HAP-1 (cell line): ENCODE results near the gene EMX1.

Source experiments
- DNase-seq, 2 experiments: peaks; one replicate each; pipeline ENCODE4 v3.0.0-alpha.2; 2016 to 2020; ENCODE audit warnings: low spot score in 2 of 2
- H3K27me3 ChIP-seq: fragments of 250-450 bp; sonication (Bioruptor Pico); 2 replicates; pipeline ENCODE4 v1.5.1; 2020; ENCODE audit warnings: low read depth, mild to moderate bottlenecking, moderate library complexity
- H3K36me3 ChIP-seq: fragments of 250-450 bp; sonication (Bioruptor Pico); replicated peaks from 2 replicates; pipeline ENCODE4 v1.5.1; 2020; ENCODE audit warnings: mild to moderate bottlenecking
- H3K4me1 ChIP-seq: fragments of 250-450 bp; sonication (Bioruptor Pico); 2 replicates; pipeline ENCODE4 v1.5.1; 2020; ENCODE audit warnings: mild to moderate bottlenecking
- H3K4me3 ChIP-seq: fragments of 250-450 bp; sonication (Bioruptor Pico); 2 replicates; pipeline ENCODE4 v1.5.1; 2020; ENCODE audit warnings: mild to moderate bottlenecking, moderate library complexity
- H3K9me3 ChIP-seq: fragments of 250-450 bp; sonication (Bioruptor Pico); 2 replicates; pipeline ENCODE4 v1.5.1; 2020; ENCODE audit warnings: mild to moderate bottlenecking, moderate library complexity
- in situ Hi-C: fragments of 300-500 bp; cut with MboI; formaldehyde crosslinking; loops from 3 replicates; pipeline ENCODE4 v1.14.3; 2020; ENCODE audit warnings: low sequenced_read_pairs, inconsistent platforms, mixed read lengths

The EMX1 gene

GRCh38 chr2:72956936-72957335 lies 39.6 kb downstream of the EMX1 start:
- Histone ChIP-seq H3K27me3 (no peaks in the 10 kb centered on the region), H3K4me1 (no peaks in the 10 kb centered on the region)
- no peak for DNase-seq

DNA sequence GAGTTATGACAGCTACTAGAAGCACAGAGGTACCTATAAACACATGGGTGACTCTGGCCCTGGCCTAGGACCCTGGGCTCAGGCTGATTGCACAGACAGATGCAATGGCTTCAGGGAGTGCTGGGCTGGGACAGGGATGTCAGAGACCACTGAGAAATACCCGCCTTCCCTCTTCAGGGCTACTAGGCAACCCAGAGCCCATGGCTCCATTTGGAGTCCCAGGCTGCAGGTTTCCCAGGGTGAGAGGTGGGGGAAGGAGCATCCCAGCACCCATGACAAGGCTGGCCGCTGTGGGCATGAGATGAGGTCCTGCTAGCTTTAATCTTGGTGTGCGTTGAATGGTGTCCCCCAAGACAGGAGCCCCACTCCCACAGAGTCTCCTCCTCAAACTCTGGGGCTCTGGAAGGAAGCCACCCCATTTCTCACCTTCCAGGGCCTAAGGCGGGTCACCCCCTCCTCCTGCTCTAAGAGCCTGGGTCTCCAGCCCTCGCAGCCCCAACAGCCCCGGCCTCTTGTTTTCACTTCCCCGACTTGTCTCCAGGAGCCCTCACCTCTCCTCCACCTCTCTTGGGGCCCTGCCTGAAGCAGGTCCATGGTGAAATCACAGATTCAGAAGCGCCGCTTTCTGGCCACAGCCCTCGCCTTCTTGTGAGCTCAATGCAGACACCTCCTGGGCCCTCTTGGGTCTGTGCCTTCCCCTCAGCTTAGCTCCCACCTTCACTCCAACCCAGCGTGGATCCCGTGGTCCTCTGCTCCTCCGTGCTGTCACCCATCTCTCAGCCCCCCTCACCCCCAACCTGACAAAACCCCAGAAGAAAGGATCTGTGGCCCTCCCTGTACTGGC lies 41.4 kb downstream of the EMX1 start:
- in situ Hi-C loops: no loop called here
- no peaks in the 10 kb centered on the region for H3K36me3 ChIP-seq
- H3K4me1 ChIP-seq: no peaks in the 10 kb centered on the region
- no peak for DNase-seq
- no peak overlapping the region for H3K4me3 ChIP-seq
- H3K27me3 ChIP-seq: no peaks in the 10 kb centered on the region
- no peaks in the 10 kb centered on the region for H3K9me3 ChIP-seq

More at GRCh38 chr2:72956936-72957335, 39.6 kb downstream of the EMX1 start:
- in situ Hi-C loops: no loop called here
- H3K9me3 ChIP-seq: no peaks in the 10 kb centered on the region
- no peak overlapping the region for H3K4me3 ChIP-seq
- no peaks in the 10 kb centered on the region for H3K36me3 ChIP-seq

DNA sequence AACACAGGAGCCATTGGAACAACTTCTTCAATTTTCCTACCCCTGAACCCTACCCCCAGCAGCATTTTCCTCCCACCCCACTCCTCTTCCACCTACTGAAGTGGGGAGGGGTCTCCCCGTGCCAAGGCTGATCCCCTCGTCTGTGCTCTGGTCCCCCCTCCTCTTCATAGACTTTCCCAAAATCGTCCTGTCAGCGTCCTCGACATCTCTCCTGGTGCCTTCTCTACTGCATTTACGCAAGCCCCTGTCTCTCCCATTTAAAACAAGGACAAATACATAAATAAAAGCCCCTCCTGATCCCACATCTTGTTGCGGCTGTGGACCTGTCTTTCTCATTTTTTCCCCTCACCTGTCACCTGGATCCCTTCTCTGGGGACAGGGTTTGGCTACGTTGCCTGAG lies 42.2 kb downstream of the EMX1 start:
- Histone ChIP-seq H3K27me3 (no peaks in the 10 kb centered on the region), H3K4me3 (no peak overlapping the region), H3K9me3 (no peaks in the 10 kb centered on the region), H3K36me3 (no peaks in the 10 kb centered on the region), H3K4me1 (no peaks in the 10 kb centered on the region)
- in situ Hi-C loops: no loop called here
- no peak for DNase-seq

DNA sequence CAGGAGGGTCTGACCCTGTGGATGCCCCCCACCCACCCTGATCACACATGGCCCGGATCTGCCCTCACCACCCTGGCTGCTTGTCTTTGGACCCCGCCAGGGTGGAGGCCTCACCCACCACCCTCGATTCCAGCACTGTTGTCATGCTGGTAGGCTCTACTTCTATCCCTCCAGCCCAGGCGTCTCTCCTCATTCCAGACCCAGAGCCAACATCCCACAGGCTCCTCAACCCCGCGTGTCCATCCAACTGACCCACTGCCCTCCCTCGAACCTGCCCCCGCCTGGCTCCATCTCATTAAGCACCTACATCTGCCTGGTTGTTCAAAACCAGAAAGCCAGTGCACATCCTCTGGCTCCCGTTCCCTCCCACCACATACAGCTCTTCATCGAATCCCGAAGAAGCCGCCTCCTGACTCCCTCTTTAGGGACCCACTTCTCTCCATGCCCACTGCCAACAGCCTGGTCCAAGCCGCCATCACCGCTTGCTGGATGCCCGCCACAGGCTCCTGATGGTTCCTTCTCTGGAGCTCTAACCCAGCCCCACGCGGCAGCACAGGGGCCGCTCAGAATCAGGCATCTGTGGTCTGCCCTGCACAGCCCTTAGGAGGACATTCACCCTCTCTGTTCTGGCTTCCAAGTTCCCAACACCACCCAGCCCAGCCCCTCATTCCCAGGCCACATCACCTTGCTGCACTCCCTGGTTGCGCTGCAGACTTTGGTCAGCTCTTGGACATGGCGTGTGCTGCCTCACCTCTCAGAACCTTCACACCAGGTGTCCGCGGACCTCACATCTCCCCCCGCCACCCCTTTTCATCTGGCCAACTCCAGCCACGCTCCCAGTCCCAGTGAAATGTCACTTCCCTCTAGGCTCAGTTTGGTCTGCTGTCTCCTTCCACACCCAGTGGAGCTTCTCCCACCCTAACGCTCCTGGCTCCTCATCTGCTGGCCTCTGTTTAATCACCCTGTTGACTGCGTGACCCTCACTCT lies 43.0 kb downstream of the EMX1 start:
- in situ Hi-C loops: no loop called here
- no peaks in the 10 kb centered on the region for H3K9me3 ChIP-seq
- DNase-seq: no peak
- no peaks in the 10 kb centered on the region for H3K4me1 ChIP-seq
- H3K27me3 ChIP-seq: no peaks in the 10 kb centered on the region
- H3K4me3 ChIP-seq: no peak overlapping the region
- no peaks in the 10 kb centered on the region for H3K36me3 ChIP-seq

GRCh38 chr2:72961036-72961720 lies 43.9 kb downstream of the EMX1 start:
- H3K4me3 ChIP-seq: no peak overlapping the region
- no peaks in the 10 kb centered on the region for H3K27me3 ChIP-seq
- H3K9me3 ChIP-seq: no peaks in the 10 kb centered on the region
- DNase-seq: no peak
- H3K36me3 ChIP-seq: no peaks in the 10 kb centered on the region
- in situ Hi-C loops: no loop called here
- H3K4me1 ChIP-seq: no peaks in the 10 kb centered on the region

GRCh38 chr2:72961853-72962468 lies 44.6 kb downstream of the EMX1 start:
- Histone ChIP-seq H3K4me3 (no peak overlapping the region), H3K4me1 (no peaks in the 10 kb centered on the region), H3K36me3 (no peaks in the 10 kb centered on the region), H3K27me3 (no peaks in the 10 kb centered on the region), H3K9me3 (no peaks in the 10 kb centered on the region)
- in situ Hi-C loops: no loop called here
- no peak for DNase-seq

- Histone ChIP-seq H3K4me1 (no peaks in the 10 kb centered on the region), H3K27me3 (no peaks in the 10 kb centered on the region), H3K9me3 (no peaks in the 10 kb centered on the region), H3K4me3 (no peak overlapping the region), H3K36me3 (no peaks in the 10 kb centered on the region)
- DNase-seq: no peak
- in situ Hi-C loops: no loop called here
These were observed 45.6 kb downstream of the EMX1 start for GRCh38 chr2:72962911-72963310.

DNA sequence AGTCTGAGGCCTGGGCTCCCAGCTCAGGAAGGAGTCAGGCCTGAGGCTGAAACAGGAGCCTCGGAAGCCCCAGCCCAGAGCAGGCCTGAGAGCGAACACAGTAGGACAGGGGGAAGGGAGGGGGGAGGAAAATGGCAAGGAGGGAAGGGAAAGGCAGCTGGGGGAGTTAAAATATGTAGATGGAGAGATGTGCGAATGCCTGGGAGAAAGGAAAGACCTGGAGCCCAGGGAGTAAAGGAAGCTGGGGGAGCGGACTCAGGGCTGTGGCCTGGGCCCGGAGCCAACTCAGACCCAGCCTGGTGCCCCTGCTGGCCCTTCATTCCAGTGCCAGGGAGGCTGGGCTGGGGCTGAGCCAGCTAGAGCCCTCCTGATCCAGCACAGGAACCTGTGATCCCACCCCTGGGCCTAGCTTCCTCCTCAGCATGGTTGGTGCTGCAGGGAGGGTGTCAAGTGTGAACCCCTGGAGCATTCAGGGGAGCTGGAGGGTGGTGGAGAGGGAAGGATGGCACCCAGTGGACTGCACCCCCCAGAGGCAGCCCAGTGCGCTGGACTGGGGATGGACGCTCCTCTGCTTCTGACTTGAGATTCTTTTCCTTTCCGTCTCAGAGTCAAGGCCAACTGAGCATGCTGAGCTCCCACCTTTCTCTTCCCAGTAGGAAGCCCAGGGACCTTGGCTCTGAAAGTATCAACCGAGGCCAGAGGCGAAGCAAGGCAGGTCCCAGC lies 46.3 kb downstream of the EMX1 start:
- Histone ChIP-seq H3K9me3 (no peaks in the 10 kb centered on the region), H3K4me3 (no peak overlapping the region), H3K27me3 (no peaks in the 10 kb centered on the region), H3K4me1 (no peaks in the 10 kb centered on the region), H3K36me3 (no peaks in the 10 kb centered on the region)
- DNase-seq: no peak
- in situ Hi-C loops: no loop called here

DNA sequence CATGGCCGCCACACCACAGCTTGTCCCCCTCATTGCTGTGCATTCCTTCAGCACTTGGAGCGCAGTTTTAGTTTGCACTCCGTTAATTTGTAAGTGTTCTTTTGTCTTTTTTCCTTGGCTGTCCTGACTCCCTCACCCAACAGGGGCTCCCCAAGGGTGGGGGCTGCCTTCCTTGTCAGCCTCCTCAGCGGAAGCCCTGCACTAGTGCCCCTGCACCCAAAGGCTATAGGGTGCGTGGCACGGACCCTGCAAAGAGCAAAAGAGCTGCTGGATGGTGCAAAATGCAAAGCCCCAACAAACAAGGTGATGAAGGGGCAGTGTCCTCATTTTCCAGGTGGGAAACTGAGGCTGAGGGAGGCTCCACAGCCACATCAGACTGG lies 46.8 kb downstream of the EMX1 start:
- Histone ChIP-seq H3K4me3 (no peak overlapping the region), H3K36me3 (no peaks in the 10 kb centered on the region), H3K4me1 (no peaks in the 10 kb centered on the region), H3K27me3 (no peaks in the 10 kb centered on the region), H3K9me3 (no peaks in the 10 kb centered on the region)
- no peak for DNase-seq
- in situ Hi-C loops: no loop called here

DNA sequence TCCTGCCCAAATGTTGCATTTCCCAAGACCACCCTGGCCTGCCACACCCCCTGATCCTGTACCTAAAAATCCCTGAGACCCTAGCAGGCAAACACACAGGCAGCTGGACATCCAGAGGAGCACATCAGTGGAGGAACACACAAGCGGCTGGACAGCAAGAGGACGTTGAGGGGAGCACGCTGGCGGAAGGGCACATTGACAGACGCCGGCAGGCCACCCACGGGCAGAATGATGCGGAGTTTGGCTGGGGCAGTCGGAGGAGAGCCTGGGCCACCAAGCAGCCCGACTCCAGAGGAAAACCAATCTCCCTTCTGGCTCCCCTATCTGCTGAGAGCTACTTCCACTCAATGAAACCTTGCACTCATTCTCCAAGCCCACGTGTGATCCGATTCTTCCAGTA lies 47.7 kb downstream of the EMX1 start:
- Histone ChIP-seq H3K9me3 (no peaks in the 10 kb centered on the region), H3K4me3 (no peak overlapping the region), H3K4me1 (no peaks in the 10 kb centered on the region), H3K36me3 (no peaks in the 10 kb centered on the region), H3K27me3 (no peaks in the 10 kb centered on the region)
- no peak for DNase-seq
- in situ Hi-C loops: no loop called here

GRCh38 chr2:72965770-72966450 lies 48.6 kb downstream of the EMX1 start:
- no peak overlapping the region for H3K4me3 ChIP-seq
- DNase-seq: no peak
- H3K36me3 ChIP-seq: no peaks in the 10 kb centered on the region
- in situ Hi-C loops: no loop called here
- no peaks in the 10 kb centered on the region for H3K9me3 ChIP-seq
- H3K4me1 ChIP-seq: no peaks in the 10 kb centered on the region
- H3K27me3 ChIP-seq: no peaks in the 10 kb centered on the region

- in situ Hi-C loops: no loop called here
- Histone ChIP-seq H3K9me3 (no peaks in the 10 kb centered on the region), H3K27me3 (no peaks in the 10 kb centered on the region), H3K36me3 (no peaks in the 10 kb centered on the region), H3K4me1 (no peaks in the 10 kb centered on the region), H3K4me3 (no peak overlapping the region)
- DNase-seq: no peak
These were observed 51.0 kb downstream of the EMX1 start for GRCh38 chr2:72968286-72968685.
